OCI-LY7 (cell line): ENCODE results near the gene RNF123. TPM values are rescaled to one million over a fixed set of nuclear protein-coding genes. Genes with fewer than 3 reads are reported as not detected.

ENCODE experiments used
- BruUV-seq: library from RNA; stranded (reverse); fragments of 400-500 nt; replicated peaks from 2 replicates; lab custom pipeline; 2021; lab: Mats Ljungman, UMichigan
- CTCF ChIA-PET: fragments of 300-600 bp; sonication (Branson Sonifier 250); formaldehyde crosslinking; loops from one replicate; lab custom pipeline; 2022; ENCODE audit warnings: antibody characterized with exemption; ENCODE audit not compliant: unreplicated experiment; lab: Charles Lee
- POLR2A ChIA-PET: fragments of 300-600 bp; sonication (Branson Sonifier 250); formaldehyde crosslinking; loops from one replicate; lab custom pipeline; 2022; ENCODE audit warnings: antibody characterized with exemption; lab: Charles Lee
- DNase-seq: peaks from one replicate; pipeline ENCODE4 v3.0.0-alpha.2; 2015; ENCODE audit warnings: low spot score
- H2AFZ ChIP-seq: fragments of 200-600 bp; sonication (generic), shearing (Covaris generic); 2 replicates; pipeline ENCODE4 v1.6.1; 2014; ENCODE audit warnings: mild to moderate bottlenecking, antibody characterized with exemption, low read length, moderate library complexity
- H3K27ac ChIP-seq: fragments of 200-600 bp; sonication (generic); 2 replicates; pipeline ENCODE4 v1.5.1; 2014; ENCODE audit warnings: mixed run types, low read depth, mild to moderate bottlenecking, moderate library complexity, low read length, inconsistent platforms; ENCODE audit not compliant: poor library complexity, severe bottlenecking
- H3K36me3 ChIP-seq: fragments of 200-600 bp; sonication (generic); 2 replicates; pipeline ENCODE4 v1.6.1; 2014; ENCODE audit warnings: mild to moderate bottlenecking, antibody characterized with exemption, low read length, moderate library complexity, mixed read lengths; ENCODE audit not compliant: insufficient read depth
- H3K4me1 ChIP-seq: fragments of 200-600 bp; sonication (generic); 2 replicates; pipeline ENCODE4 v1.5.1; 2014; ENCODE audit warnings: mild to moderate bottlenecking, low read length; ENCODE audit not compliant: insufficient read depth, poor library complexity, severe bottlenecking
- H3K4me2 ChIP-seq: fragments of 200-600 bp; sonication (generic); 2 replicates; pipeline ENCODE4 v1.6.1; 2014; ENCODE audit warnings: mild to moderate bottlenecking, low read length
- H3K4me3 ChIP-seq: fragments of 200-600 bp; sonication (generic); 2 replicates; pipeline ENCODE4 v1.5.1; 2014; ENCODE audit warnings: mild to moderate bottlenecking, low read depth, low read length; ENCODE audit not compliant: poor library complexity, severe bottlenecking
- H3K79me2 ChIP-seq: fragments of 200-600 bp; sonication (generic); 2 replicates; pipeline ENCODE4 v1.6.1; 2016; ENCODE audit warnings: low read depth, mild to moderate bottlenecking, low read length, moderate library complexity, mixed read lengths; ENCODE audit not compliant: insufficient read depth
- H3K9me2 ChIP-seq: fragments of 200-600 bp; sonication (generic); 2 replicates; pipeline ENCODE4 v1.6.1; 2016; ENCODE audit warnings: mild to moderate bottlenecking, low read length, mixed read lengths; ENCODE audit not compliant: insufficient read depth
- H3K9me3 ChIP-seq: fragments of 200-600 bp; sonication (generic); 2 replicates; pipeline ENCODE4 v1.6.1; 2014; ENCODE audit warnings: mild to moderate bottlenecking, mixed run types, low read length, mixed read lengths
- H4K20me1 ChIP-seq: fragments of 200-600 bp; sonication (generic); 2 replicates; pipeline ENCODE4 v1.6.1; 2014; ENCODE audit warnings: mild to moderate bottlenecking, antibody characterized with exemption, low read length, moderate library complexity, mixed read lengths; ENCODE audit not compliant: insufficient read depth
- CTCF ChIP-seq: fragments of 200-600 bp; sonication (generic); conservative IDR thresholded peaks from 2 replicates; pipeline ENCODE4 v1.5.1; 2014; ENCODE audit warnings: mild to moderate bottlenecking, antibody characterized with exemption, low read length, moderate library complexity, mixed read lengths
- EZH2phosphoT487 ChIP-seq: fragments of 200-600 bp; sonication (generic); IDR thresholded peaks from 2 replicates; pipeline ENCODE4 v1.6.1; 2018; ENCODE audit warnings: low read depth, borderline replicate concordance, mild to moderate bottlenecking, mixed run types, antibody characterized with exemption, low read length, moderate library complexity, mixed read lengths
- intact Hi-C: fragments of 100-400 bp; cut with micrococcal nuclease; formaldehyde crosslinking; loops from one replicate; pipeline ENCODE4 v1.10.0; 2022; ENCODE audit not compliant: unreplicated experiment
- total RNA-seq, 2 experiments: library from RNA; depleted of rRNA in 1 of 2; stranded (reverse); fragments of >200 nt in 1 of 2; shearing (Covaris generic) in 1 of 2; gene quantifications; 2 replicates each; pipeline ENCODE4 v1.2.3, GENCODE V29; 2014 to 2022

The RNF123 gene
- total RNA-seq, 2 experiments from 2014 or later = 20.8 to 48.4 TPM

- POLR2A ChIA-PET = no interaction called here
- H3K9me2 ChIP-seq = no peaks in the 10 kb centered on the region
- intact Hi-C loops = no loop called here
- H4K20me1 ChIP-seq = no peaks in the 10 kb centered on the region
- no peak overlapping the region for H3K4me2 ChIP-seq
- H3K27ac ChIP-seq = no peak overlapping the region
- TF ChIP-seq CTCF = no peak
- no peak for TF ChIP-seq EZH2phosphoT487
- no peaks in the 10 kb centered on the region for H3K4me1 ChIP-seq
- BruUV-seq = no TSS peak
- no peaks in the 10 kb centered on the region for H3K9me3 ChIP-seq
- H3K36me3 ChIP-seq = no peaks in the 10 kb centered on the region
- DNase-seq = no peak
- H3K79me2 ChIP-seq = no peaks in the 10 kb centered on the region
- CTCF ChIA-PET = no interaction called here
- no peak overlapping the region for H2AFZ ChIP-seq
- no peak overlapping the region for H3K4me3 ChIP-seq
Observed at GRCh38 chr3:49646236-49646635, 43.1 kb upstream of the RNF123 start.

- Histone ChIP-seq H3K79me2 (no peaks in the 10 kb centered on the region), H3K9me3 (no peaks in the 10 kb centered on the region), H3K9me2 (no peaks in the 10 kb centered on the region), H3K4me2 (no peak overlapping the region), H3K4me1 (no peaks in the 10 kb centered on the region), H3K27ac (no peak overlapping the region), H4K20me1 (no peaks in the 10 kb centered on the region), H3K36me3 (no peaks in the 10 kb centered on the region), H2AFZ (no peak overlapping the region), H3K4me3 (no peak overlapping the region)
- ChIA-PET POLR2A (interaction anchor here (0.6 kb wide), 1 partner anchor 106 kb away, joined by 4 read pairs; no protein-coding TSS in a partner anchor), CTCF (no interaction called here)
- intact Hi-C loops = no loop called here
- DNase-seq = no peak
- BruUV-seq = no TSS peak
- TF ChIP-seq EZH2phosphoT487 (no peak), CTCF (no peak)
Observed at GRCh38 chr3:49647741-49648140, 41.6 kb upstream of the RNF123 start.

GRCh38 chr3:49648354-49649019, 40.9 kb upstream of the RNF123 start:
- H3K4me2 ChIP-seq = no peak overlapping the region
- ChIA-PET POLR2A (interaction anchor here (0.6 kb wide), 2 partner anchors 107 to 306 kb away, joined by 4 read pairs; no protein-coding TSS in a partner anchor), CTCF (no interaction called here)
- no peak for TF ChIP-seq CTCF
- no peak for TF ChIP-seq EZH2phosphoT487
- no peaks in the 10 kb centered on the region for H3K79me2 ChIP-seq
- no peaks in the 10 kb centered on the region for H4K20me1 ChIP-seq
- no peaks in the 10 kb centered on the region for H3K9me2 ChIP-seq
- intact Hi-C loops = no loop called here
- BruUV-seq = no TSS peak
- H3K9me3 ChIP-seq = no peaks in the 10 kb centered on the region
- H3K4me3 ChIP-seq = no peak overlapping the region
- H2AFZ ChIP-seq = no peak overlapping the region
- H3K36me3 ChIP-seq = no peaks in the 10 kb centered on the region
- no peaks in the 10 kb centered on the region for H3K4me1 ChIP-seq
- DNase-seq = no peak
- no peak overlapping the region for H3K27ac ChIP-seq
